Diencephalon (tissue), 1 donor: ENCODE results near the gene ICAM2. TPM values are rescaled to one million over a fixed set of nuclear protein-coding genes. Genes with fewer than 3 reads are reported as not detected.

Experiments
- total RNA-seq: library from RNA; depleted of rRNA; stranded (reverse); fragments of >200 nt; gene quantifications from one replicate; pipeline ENCODE4 v1.2.3, GENCODE V29; 2014

Gene ICAM2
- total RNA-seq, result 8.8 TPM

DNA sequence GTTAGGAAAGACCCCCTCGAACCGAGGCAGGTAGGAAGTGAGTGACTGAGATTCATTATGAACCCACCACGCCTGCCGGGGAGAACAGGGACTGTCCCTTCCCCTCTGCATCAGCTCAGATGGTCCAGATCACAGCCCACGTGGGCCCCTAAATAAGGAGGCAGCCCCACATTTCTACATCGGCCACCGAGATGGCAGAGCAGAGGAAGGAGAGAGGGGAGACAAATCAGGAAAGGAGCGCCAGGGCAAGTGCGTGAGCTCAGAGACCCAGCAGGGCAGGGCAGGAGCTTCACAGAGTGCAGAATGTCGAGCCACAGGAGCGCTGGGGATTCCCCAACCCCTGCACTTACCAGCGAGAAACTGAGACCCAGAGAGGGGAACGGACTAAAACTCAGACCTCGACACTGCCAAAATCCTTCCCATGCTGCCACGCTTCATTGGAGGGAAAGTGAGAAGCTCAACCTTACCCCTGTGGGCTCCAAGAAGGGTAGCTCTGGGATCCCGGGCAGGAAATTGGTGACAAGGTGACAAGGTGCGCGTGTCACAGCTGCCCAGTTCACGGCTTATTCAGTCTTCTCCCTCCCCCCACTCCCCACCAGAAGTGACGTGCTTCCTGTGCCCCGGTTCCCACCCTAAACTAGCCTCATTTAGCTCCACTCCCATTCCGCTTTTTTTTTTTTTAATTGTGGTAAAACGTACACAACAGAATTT is at the start of gene ICAM2:
Gene ICAM2 (minus strand): TSS at position 578 of the 711 bp plus-strand sequence. CDS start 13,942 bp downstream, outside the sequence.

DNA sequence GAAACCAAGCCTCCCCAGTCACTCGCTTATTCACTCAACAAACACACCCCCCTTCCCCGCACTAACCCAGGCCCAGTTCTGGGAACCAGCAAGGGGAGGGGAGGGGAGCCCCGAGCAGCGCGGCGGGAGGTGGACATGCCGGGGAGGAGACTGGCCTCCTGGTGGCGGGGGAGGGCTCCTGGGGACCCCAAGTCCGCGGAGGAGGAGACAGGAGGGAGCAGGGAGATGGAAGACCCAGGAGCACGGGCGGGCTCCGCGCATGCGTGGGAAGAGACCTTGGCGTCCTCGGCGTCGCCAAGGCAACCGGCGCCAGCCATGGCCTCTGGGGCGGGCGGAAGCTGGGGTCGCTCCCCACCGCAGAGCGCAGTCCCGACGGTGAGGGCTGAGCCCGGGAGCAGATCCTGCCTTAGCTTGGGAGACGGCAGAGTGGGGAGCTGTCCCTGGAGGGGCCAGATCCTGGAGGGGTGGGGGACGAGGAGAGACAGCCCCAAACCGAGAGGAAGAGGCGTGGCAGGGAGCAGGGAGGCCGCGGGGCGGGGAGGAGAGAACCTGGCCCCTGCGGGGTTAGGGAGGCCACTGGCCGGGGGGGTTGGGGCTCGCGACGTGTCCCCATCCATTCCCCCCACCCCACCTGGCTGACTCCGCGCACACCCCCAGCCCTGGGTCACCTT is 22.2 kb downstream of the ICAM2 start, which contains the start of gene PRR29:
Gene PRR29 (plus strand): TSS at position 302 of the 671 bp plus-strand sequence. CDS start 14 bp downstream, at position 316.

DNA sequence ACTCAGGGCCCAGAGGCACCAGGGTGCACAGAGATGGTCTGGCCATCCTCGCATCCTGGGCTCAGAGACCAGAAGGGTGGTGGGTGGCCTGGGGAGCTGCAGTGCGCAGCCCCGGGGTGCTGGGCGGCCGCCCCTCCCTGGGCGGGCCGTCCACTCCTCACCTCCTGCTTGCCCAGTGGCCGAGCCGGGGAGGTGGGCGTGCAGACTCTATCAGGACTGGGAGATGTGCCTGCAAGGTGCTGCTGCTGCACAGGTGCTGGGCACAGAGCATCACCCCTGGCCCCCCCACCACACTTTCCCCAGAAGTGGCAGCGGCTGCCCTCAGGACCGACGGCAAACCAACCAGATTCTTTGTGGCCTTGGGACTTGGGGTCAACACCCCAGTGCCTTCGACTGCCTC is 47.6 kb downstream of the ICAM2 start, which contains the start of gene SCN4A:
Gene SCN4A (minus strand): TSS at position 123 of the 400 bp plus-strand sequence. CDS start 77 bp downstream, at position 46.

Other genes with a start within 250 kb of the ICAM2 start
- 65.3 TPM for gene CCDC47, start 247.0 kb downstream of the ICAM2 start, total RNA-seq
- gene DDX42, start 246.5 kb downstream of the ICAM2 start, total RNA-seq, result 82.4 TPM
- 78.0 TPM for gene PSMC5, start 193.2 kb downstream of the ICAM2 start, total RNA-seq
- gene FTSJ3, start 193.0 kb downstream of the ICAM2 start, total RNA-seq, result 29.3 TPM
- 11.5 TPM for gene SMARCD2, start 177.9 kb downstream of the ICAM2 start, total RNA-seq
- not detected for gene CSH2, start 147.0 kb downstream of the ICAM2 start, total RNA-seq
- not detected for gene GH2, start 138.7 kb downstream of the ICAM2 start, total RNA-seq
- not detected for gene CSH1, start 124.1 kb downstream of the ICAM2 start, total RNA-seq
- gene CSHL1, start 109.4 kb downstream of the ICAM2 start, total RNA-seq, result not detected
- gene GH1, start 101.8 kb downstream of the ICAM2 start, total RNA-seq, result not detected
- 0.92 TPM for gene CD79B, start 88.3 kb downstream of the ICAM2 start, total RNA-seq
- 0.92 TPM for gene SCN4A, start 47.7 kb downstream of the ICAM2 start, total RNA-seq
- gene PRR29, start 22.3 kb downstream of the ICAM2 start, total RNA-seq, result 6.9 TPM
- 4.2 TPM for gene ERN1, start 109.5 kb upstream of the ICAM2 start, total RNA-seq
- 42.7 TPM for gene TEX2, start 242.6 kb upstream of the ICAM2 start, total RNA-seq